Ovary (tissue), 9 donors: ENCODE measurements around the gene SYNDIG1. TPM values are rescaled to one million over a fixed set of nuclear protein-coding genes. Genes with fewer than 3 reads are reported as not detected.
"Not testable (repeated sequence)": the region's sequence is repeated elsewhere in the genome, so short reads cannot be mapped to it uniquely, and the experiment has no call there.

Experiments
- DNase-seq, 5 donors: peaks; one replicate each; pipeline ENCODE4 v3.0.0-alpha.2; 2019 to 2020
- H3K27ac ChIP-seq, 2 donors: fragments of 200-600 bp; one replicate each; pipeline versions ENCODE4 v1.5.1 to v1.8.0; 2019 to 2022
- H3K27me3 ChIP-seq: fragments of 200-600 bp; one replicate; pipeline ENCODE4 v1.8.0; 2022
- H3K36me3 ChIP-seq: fragments of 200-600 bp; sonication (generic); one replicate; pipeline ENCODE4 v1.5.1; 2019
- H3K4me1 ChIP-seq: one replicate; pipeline ENCODE4 v1.8.1; 2013; ENCODE audit warnings: mild to moderate bottlenecking, moderate library complexity; ENCODE audit not compliant: insufficient read depth
- H3K4me3 ChIP-seq: fragments of 200-600 bp; sonication (generic); one replicate; pipeline ENCODE4 v1.5.1; 2017
- H3K9me3 ChIP-seq, 2 donors: fragments of 200-600 bp in 1 of 2; sonication (generic) in 1 of 2; one replicate each; pipeline versions ENCODE4 v1.5.1 to v1.8.1; 2013 to 2019; ENCODE audit warnings: mild to moderate bottlenecking in 1 of 2, moderate library complexity in 1 of 2
- CTCF ChIP-seq, 3 donors: fragments of 450-650 bp in 2 of 3; fragments of 200-600 bp in 1 of 3; IDR thresholded peaks; one replicate each; pipeline versions ENCODE4 v1.5.1 to v1.8.0; 2016 to 2022; ENCODE audit warnings: antibody characterized with exemption in 3 of 3, mild to moderate bottlenecking in 1 of 3
- EP300 ChIP-seq: sonication (generic); formaldehyde crosslinking; IDR thresholded peaks from one replicate; pipeline ENCODE4 v1.6.1; 2017; ENCODE audit warnings: antibody characterized with exemption
- POLR2A ChIP-seq: fragments of 450-650 bp; IDR thresholded peaks from one replicate; pipeline ENCODE4 v1.6.1; 2017; ENCODE audit warnings: antibody characterized with exemption, mild to moderate bottlenecking, moderate library complexity
- WGBS, 3 donors: extraction: QIAGEN DNeasy Blood & Tissue Kit in 1 of 3; methylation state at CpG; one replicate each; pipeline versions ENCODE4 v1.1.5 to v1.1.7; 2013 to 2017; 5-methylcytosine and 5-hydroxymethylcytosine counted together
- intact Hi-C, 4 donors: fragments of 100-400 bp; cut with DNase I; formaldehyde crosslinking; loops; one replicate each; pipeline versions ENCODE4 v1.11.0 to v1.15.1; 2022 to 2023
- polyA plus RNA-seq, 2 donors: library from polyadenylated mRNA; stranded (reverse); fragments of 200-250 nt in 1 of 2; fragments of 350-450 nt in 1 of 2; fragmentation: Illumina TruSeq in 1 of 2; extraction: RNeasy Lipid Tissue Mini Kit (QIAGEN cat#74804) in 1 of 2; gene quantifications; one replicate each; pipeline ENCODE4 v1.2.3, GENCODE V29; 2013 to 2014
- total RNA-seq, 7 donors: library from RNA; depleted of rRNA in 2 of 7; stranded (reverse); fragments of >200 nt in 2 of 7; fragmentation: NEBNext Ultra II Directional in 3 of 7; extraction: Animal tissue kit (Norgen Biotek cat#: 25700) in 3 of 7; gene quantifications; one replicate each; pipeline versions ENCODE4 v1.1.0 to v1.2.4, GENCODE V29; 2016 to 2023
- donor health status: DM: no; HTN: no; CAD: no; lungs with moderate emphysema.
- donor health status: DM: no; HTN: no; CAD: no.
- donor health status: Bipolar disorder and iron deficiency.
- donor health status: DM: yes; HTN: yes; CAD: no.
- donor health status: DM: no; HTN: no; CAD: no.
- donor health status: DM: yes; HTN: yes; CAD: no.

The SYNDIG1 gene
- total and polyA plus RNA-seq, 9 donors = 0.10 to 6.8 (median 1.1) TPM; not detected in 1

GRCh38 chr20:24507182-24507853 is 37.9 kb downstream of the SYNDIG1 start:
- TF ChIP-seq POLR2A (no peak), EP300 (no peak), CTCF (IDR thresholded peaks at IDR 0.05) (no peak)
- H3K4me3 ChIP-seq = no peak overlapping the region
- intact Hi-C loops = no loop called here
- H3K9me3 ChIP-seq = no peaks in the 10 kb centered on the region
- H3K27ac ChIP-seq = no peak overlapping the region
- 55 to 61% (median 60%) methylated on average over 11 of the region's 11 CpGs for whole genome bisulfite sequencing, 3 donors
- no peaks in the 10 kb centered on the region for H3K36me3 ChIP-seq
- H3K4me1 ChIP-seq = no peaks in the 10 kb centered on the region
- no peaks in the 10 kb centered on the region for H3K27me3 ChIP-seq
- no peak for DNase-seq

GRCh38 chr20:24512441-24512840 is 43.0 kb downstream of the SYNDIG1 start:
- intact Hi-C loops, H3K9me3 ChIP-seq, DNase-seq, H3K4me3 ChIP-seq, H3K27me3 ChIP-seq, H3K4me1 ChIP-seq, H3K36me3 ChIP-seq, H3K27ac ChIP-seq: not testable (repeated sequence)
- 64 to 73% (median 71%) methylated on average over 11 of the region's 11 CpGs for WGBS, 3 donors

- TF ChIP-seq POLR2A = no peak
- TF ChIP-seq CTCF (IDR thresholded peaks at IDR 0.05) = no peak
- TF ChIP-seq EP300 = no peak
- Histone ChIP-seq H3K36me3 (no peaks in the 10 kb centered on the region), H3K27ac (no peak overlapping the region), H3K4me3 (no peak overlapping the region), H3K27me3 (no peaks in the 10 kb centered on the region), H3K9me3 (no peaks in the 10 kb centered on the region), H3K4me1 (no peaks in the 10 kb centered on the region)
- WGBS, 3 donors = 71 to 86% (median 80%) methylated on average over 6 of the region's 6 CpGs
- no peak for DNase-seq
- intact Hi-C loops = no loop called here
Measured at GRCh38 chr20:24518515-24518914, 49.1 kb downstream of the SYNDIG1 start.

- intact Hi-C loops = no loop called here
- Histone ChIP-seq H3K36me3 (no peaks in the 10 kb centered on the region), H3K9me3 (no peaks in the 10 kb centered on the region), H3K4me3 (no peak overlapping the region), H3K27ac (no peak overlapping the region), H3K27me3 (no peaks in the 10 kb centered on the region), H3K4me1 (no peaks in the 10 kb centered on the region)
- 88 to 89% (median 88%) methylated on average over 6 of the region's 6 CpGs for WGBS, 3 donors
- DNase-seq = no peak
- TF ChIP-seq POLR2A (no peak), EP300 (no peak), CTCF (IDR thresholded peaks at IDR 0.05) (no peak)
Measured at GRCh38 chr20:24519476-24519875, 50.0 kb downstream of the SYNDIG1 start.

GRCh38 chr20:24521032-24521431 is 51.6 kb downstream of the SYNDIG1 start:
- TF ChIP-seq EP300 (no peak), POLR2A (no peak), CTCF (IDR thresholded peaks at IDR 0.05) (no peak)
- Histone ChIP-seq H3K4me3 (no peak overlapping the region), H3K27ac (no peak overlapping the region), H3K27me3 (no peaks in the 10 kb centered on the region), H3K9me3 (no peaks in the 10 kb centered on the region), H3K36me3 (no peaks in the 10 kb centered on the region), H3K4me1 (no peaks in the 10 kb centered on the region)
- intact Hi-C loops = no loop called here
- WGBS, 3 donors = 87 to 97% (median 89%) methylated on average over 3 of the region's 3 CpGs
- DNase-seq = no peak
